A673 (cell line): ENCODE data around the gene YOD1.

Experiments
- EZH2 ChIP-seq: fragments of 200-600 bp; sonication (generic); IDR thresholded peaks from 2 replicates; pipeline ENCODE4 v1.6.1; 2017; ENCODE audit warnings: borderline replicate concordance, low read depth, mild to moderate bottlenecking, mixed read lengths, antibody characterized with exemption, low read length; ENCODE audit not compliant: poor library complexity, severe bottlenecking
- TF ChIP-seq, protein P1 (sequence below): fragments of 300-800, 200-600 bp; sonication (generic); conservative IDR thresholded peaks from 2 replicates; pipeline ENCODE4 v1.5.1; 2017; ENCODE audit warnings: low read depth, mild to moderate bottlenecking, antibody characterized with exemption, low read length, moderate library complexity, mixed read lengths

- TF ChIP-seq, protein P1, sequence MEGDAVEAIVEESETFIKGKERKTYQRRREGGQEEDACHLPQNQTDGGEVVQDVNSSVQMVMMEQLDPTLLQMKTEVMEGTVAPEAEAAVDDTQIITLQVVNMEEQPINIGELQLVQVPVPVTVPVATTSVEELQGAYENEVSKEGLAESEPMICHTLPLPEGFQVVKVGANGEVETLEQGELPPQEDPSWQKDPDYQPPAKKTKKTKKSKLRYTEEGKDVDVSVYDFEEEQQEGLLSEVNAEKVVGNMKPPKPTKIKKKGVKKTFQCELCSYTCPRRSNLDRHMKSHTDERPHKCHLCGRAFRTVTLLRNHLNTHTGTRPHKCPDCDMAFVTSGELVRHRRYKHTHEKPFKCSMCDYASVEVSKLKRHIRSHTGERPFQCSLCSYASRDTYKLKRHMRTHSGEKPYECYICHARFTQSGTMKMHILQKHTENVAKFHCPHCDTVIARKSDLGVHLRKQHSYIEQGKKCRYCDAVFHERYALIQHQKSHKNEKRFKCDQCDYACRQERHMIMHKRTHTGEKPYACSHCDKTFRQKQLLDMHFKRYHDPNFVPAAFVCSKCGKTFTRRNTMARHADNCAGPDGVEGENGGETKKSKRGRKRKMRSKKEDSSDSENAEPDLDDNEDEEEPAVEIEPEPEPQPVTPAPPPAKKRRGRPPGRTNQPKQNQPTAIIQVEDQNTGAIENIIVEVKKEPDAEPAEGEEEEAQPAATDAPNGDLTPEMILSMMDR: no peak
- TF ChIP-seq EZH2: no peak
Observed at GRCh38 chr1:207060596-207060995, 9.6 kb upstream of the YOD1 start.
